Endodermal cell (in vitro differentiated cells): ENCODE data around the gene RAB34. TPM values are rescaled to one million over a fixed set of nuclear protein-coding genes. Genes with fewer than 3 reads are reported as not detected.

Experiments
- DNase-seq: peaks from one replicate; pipeline ENCODE4 v3.0.0-alpha.2; 2017
- H3K27ac ChIP-seq: 2 replicates; pipeline ENCODE4 v1.5.1; 2013; ENCODE audit warnings: mild to moderate bottlenecking, low read depth, low read length, moderate library complexity
- H3K27me3 ChIP-seq: 2 replicates; pipeline ENCODE4 v1.6.1; 2013; ENCODE audit warnings: mild to moderate bottlenecking, low read length, moderate library complexity; ENCODE audit not compliant: insufficient read depth, control insufficient read depth, poor library complexity, severe bottlenecking
- H3K36me3 ChIP-seq: 2 replicates; pipeline ENCODE4 v1.7.0; 2013; ENCODE audit warnings: mild to moderate bottlenecking, low read length, moderate library complexity; ENCODE audit not compliant: control insufficient read depth, insufficient read depth
- H3K4me1 ChIP-seq: one replicate; pipeline ENCODE4 v1.7.0; 2013; ENCODE audit warnings: low read length; ENCODE audit not compliant: control insufficient read depth, insufficient read depth
- H3K4me3 ChIP-seq: 2 replicates; pipeline ENCODE4 v1.5.1; 2013; ENCODE audit warnings: mild to moderate bottlenecking, low read length, moderate library complexity
- H3K9ac ChIP-seq: 2 replicates; pipeline ENCODE4 v1.6.1; 2013; ENCODE audit warnings: mild to moderate bottlenecking, low read length, moderate library complexity; ENCODE audit not compliant: poor library complexity, severe bottlenecking; ENCODE audit errors: extremely low read depth
- H3K9me3 ChIP-seq: 2 replicates; pipeline ENCODE4 v1.6.1; 2013; ENCODE audit warnings: mild to moderate bottlenecking, low read length, moderate library complexity; ENCODE audit not compliant: control insufficient read depth
- H3K27ac Mint-ChIP-seq: 2 replicates; pipeline ENCODE4 v1.8.0; 2020; ENCODE audit warnings: mixed read lengths
- H3K27me3 Mint-ChIP-seq: 2 replicates; pipeline ENCODE4 v1.8.0; 2021; ENCODE audit warnings: mild to moderate bottlenecking, mixed read lengths; ENCODE audit not compliant: insufficient read depth
- H3K36me3 Mint-ChIP-seq: 2 replicates; pipeline ENCODE4 v1.8.0; 2020; ENCODE audit warnings: low read depth, mixed read lengths
- H3K4me1 Mint-ChIP-seq: 2 replicates; pipeline ENCODE4 v1.8.0; 2020; ENCODE audit warnings: mixed read lengths
- H3K4me3 Mint-ChIP-seq: 2 replicates; pipeline ENCODE4 v1.8.0; 2020; ENCODE audit warnings: mild to moderate bottlenecking, moderate library complexity, mixed read lengths
- H3K9me3 Mint-ChIP-seq: 2 replicates; pipeline ENCODE4 v1.8.0; 2020; ENCODE audit warnings: mild to moderate bottlenecking, mixed read lengths
- WGBS, 2 experiments: methylation state at CpG; one replicate each; pipeline versions ENCODE4 v1.1.5 to v1.1.7; 2013; ENCODE audit warnings: missing lambda C conversion rate in 2 of 2, mixed read lengths in 1 of 2; ENCODE audit not compliant: insufficient coverage in 1 of 2, insufficient read length in 1 of 2; 5-methylcytosine and 5-hydroxymethylcytosine counted together
- total RNA-seq, 2 donors: library from RNA; stranded (reverse); fragmentation: NEBNext Ultra II Directional in 1 of 2; extraction: Animal tissue kit (Norgen Biotek cat#: 25700) in 1 of 2; gene quantifications; 2 replicates in 1 of 2; 3 replicates in 1 of 2; pipeline ENCODE4 v1.2.1, GENCODE V29; 2021
- TF ChIP-seq, protein P1 (sequence below): fragments of 200-600 bp; sonication (generic); conservative IDR thresholded peaks from 2 replicates; pipeline ENCODE4 v1.5.0; 2021; ENCODE audit warnings: antibody characterized with exemption, mild to moderate bottlenecking

Gene RAB34
- total RNA-seq, 2 donors from 2014 or later: 111 to 112 TPM

DNA sequence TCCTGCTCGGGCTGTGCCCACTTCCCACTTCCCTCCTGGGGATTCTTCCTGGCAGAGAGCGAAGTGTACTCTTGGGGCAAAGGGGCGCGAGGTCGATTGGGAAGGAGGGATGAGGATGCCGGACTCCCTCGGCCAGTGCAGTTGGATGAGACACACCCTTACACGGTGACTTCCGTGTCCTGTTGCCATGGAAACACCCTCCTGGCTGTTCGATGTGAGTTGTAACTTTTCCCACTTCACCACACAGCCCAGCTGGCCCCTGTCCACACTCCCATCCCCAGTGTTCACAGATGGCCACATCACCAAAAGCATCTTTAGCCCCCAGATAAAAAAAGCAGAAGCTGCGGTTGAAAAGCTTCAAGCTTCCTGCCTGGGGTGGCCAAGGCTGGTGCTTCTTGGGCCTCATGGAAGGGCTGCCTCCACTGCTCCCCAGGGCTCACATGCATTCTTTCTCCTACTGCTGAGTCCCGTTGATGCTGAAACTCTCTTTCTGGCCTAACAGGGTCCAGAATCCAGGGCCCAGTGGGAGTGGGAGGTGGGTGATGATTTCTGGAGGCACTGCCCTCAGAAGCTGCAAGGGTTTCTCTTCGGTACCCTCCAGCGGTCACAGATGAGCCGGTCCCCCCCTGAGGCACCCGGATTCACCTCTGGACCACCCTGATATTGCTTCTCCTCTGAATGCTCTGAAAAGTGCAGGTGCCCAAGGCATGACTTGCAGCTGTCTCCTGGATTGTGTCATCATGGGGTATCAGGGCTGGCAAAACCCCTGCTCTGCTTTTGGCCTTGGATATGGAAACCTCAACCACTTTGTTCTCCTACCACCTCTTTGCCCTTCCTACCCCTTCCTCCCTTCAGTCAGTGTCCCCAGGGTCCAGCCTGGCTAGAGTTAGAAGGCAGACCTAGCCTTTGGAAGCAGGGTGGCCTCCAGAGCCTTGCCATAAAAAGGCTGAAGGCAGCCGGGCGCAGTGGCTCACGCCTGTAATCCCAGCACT lies 24.0 kb upstream of the RAB34 start:
- H3K27ac ChIP-seq: no peak overlapping the region
- H3K27me3 Mint-ChIP-seq: no peaks in the 10 kb centered on the region
- no peak overlapping the region for H3K4me3 Mint-ChIP-seq

DNA sequence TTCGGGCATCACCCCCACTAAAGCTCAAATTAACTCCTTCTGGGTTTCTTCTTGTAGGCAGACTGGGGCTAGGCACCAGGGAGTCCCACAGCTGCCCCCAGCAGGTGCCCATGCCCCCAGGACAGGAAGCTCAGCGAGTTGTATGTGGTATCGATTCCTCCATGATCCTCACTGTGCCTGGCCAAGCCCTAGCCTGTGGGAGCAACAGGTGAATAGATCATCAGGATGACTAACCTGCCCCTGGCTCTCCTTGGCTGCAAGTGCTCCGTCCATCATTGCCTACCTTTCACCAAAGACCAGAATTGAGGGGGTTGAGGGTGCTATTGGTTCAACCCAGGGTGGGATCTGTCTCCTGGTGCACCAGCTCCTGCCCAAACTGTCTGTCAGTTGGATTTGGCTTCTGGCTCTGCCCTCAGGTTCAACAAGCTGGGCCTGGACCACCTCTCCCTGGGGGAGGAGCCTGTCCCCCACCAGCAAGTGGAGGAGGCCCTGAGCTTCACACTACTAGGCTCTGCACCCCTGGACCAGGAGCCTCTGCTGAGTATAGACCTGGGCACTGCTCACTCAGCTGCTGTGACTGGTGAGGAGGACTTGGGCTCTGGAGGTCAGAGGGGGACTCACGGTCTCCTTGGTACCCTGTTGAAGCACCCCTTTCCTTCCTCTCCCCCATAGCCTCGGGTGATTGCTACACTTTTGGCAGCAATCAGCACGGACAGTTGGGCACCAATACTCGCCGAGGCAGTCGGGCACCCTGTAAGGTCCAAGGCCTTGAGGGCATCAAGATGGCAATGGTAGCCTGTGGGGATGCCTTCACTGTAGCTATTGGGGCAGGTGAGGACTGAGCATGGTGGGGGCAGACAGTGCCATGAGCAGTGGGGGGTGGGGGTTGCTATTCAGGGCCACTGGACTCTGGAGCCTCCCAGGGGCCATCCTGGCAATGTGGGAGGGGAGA lies 23.0 kb upstream of the RAB34 start:
- Histone ChIP-seq H3K27me3 (no peaks in the 10 kb centered on the region), H3K9me3 (no peaks in the 10 kb centered on the region), H3K9ac (no peak overlapping the region), H3K4me1 (no peaks in the 10 kb centered on the region), H3K36me3 (peaks cover 6% of the 10 kb centered on the region), H3K4me3 (no peak overlapping the region), H3K27ac (no peak overlapping the region)
- WGBS, 2 experiments: 93 to 94% methylated on average over 9 to 10 of the region's 10 CpGs
- H3K27ac Mint-ChIP-seq: no peak overlapping the region
- H3K4me1 Mint-ChIP-seq: peaks cover 2% of the 10 kb centered on the region
- H3K4me3 Mint-ChIP-seq: no peak overlapping the region
- H3K36me3 Mint-ChIP-seq: peaks cover 25% of the 10 kb centered on the region
- TF ChIP-seq, protein P1, sequence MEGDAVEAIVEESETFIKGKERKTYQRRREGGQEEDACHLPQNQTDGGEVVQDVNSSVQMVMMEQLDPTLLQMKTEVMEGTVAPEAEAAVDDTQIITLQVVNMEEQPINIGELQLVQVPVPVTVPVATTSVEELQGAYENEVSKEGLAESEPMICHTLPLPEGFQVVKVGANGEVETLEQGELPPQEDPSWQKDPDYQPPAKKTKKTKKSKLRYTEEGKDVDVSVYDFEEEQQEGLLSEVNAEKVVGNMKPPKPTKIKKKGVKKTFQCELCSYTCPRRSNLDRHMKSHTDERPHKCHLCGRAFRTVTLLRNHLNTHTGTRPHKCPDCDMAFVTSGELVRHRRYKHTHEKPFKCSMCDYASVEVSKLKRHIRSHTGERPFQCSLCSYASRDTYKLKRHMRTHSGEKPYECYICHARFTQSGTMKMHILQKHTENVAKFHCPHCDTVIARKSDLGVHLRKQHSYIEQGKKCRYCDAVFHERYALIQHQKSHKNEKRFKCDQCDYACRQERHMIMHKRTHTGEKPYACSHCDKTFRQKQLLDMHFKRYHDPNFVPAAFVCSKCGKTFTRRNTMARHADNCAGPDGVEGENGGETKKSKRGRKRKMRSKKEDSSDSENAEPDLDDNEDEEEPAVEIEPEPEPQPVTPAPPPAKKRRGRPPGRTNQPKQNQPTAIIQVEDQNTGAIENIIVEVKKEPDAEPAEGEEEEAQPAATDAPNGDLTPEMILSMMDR: no peak
- no peaks in the 10 kb centered on the region for H3K27me3 Mint-ChIP-seq
- no peaks in the 10 kb centered on the region for H3K9me3 Mint-ChIP-seq
- no peak for DNase-seq

More for the DNA sequence above, 24.0 kb upstream of the RAB34 start:
- Mint-ChIP-seq H3K36me3 (peaks cover 28% of the 10 kb centered on the region), H3K27ac (no peak overlapping the region), H3K4me1 (peaks cover 9% of the 10 kb centered on the region), H3K9me3 (no peaks in the 10 kb centered on the region)
- H3K9me3 ChIP-seq: no peaks in the 10 kb centered on the region
- H3K9ac ChIP-seq: no peak overlapping the region
- no peak for DNase-seq
- H3K36me3 ChIP-seq: peaks cover 15% of the 10 kb centered on the region
- no peaks in the 10 kb centered on the region for H3K27me3 ChIP-seq
- TF ChIP-seq, protein P1: no peak
- WGBS, 2 experiments: 91 to 93% methylated on average over 13 to 19 of the region's 19 CpGs
- peaks cover 8% of the 10 kb centered on the region for H3K4me1 ChIP-seq
- no peak overlapping the region for H3K4me3 ChIP-seq

DNA sequence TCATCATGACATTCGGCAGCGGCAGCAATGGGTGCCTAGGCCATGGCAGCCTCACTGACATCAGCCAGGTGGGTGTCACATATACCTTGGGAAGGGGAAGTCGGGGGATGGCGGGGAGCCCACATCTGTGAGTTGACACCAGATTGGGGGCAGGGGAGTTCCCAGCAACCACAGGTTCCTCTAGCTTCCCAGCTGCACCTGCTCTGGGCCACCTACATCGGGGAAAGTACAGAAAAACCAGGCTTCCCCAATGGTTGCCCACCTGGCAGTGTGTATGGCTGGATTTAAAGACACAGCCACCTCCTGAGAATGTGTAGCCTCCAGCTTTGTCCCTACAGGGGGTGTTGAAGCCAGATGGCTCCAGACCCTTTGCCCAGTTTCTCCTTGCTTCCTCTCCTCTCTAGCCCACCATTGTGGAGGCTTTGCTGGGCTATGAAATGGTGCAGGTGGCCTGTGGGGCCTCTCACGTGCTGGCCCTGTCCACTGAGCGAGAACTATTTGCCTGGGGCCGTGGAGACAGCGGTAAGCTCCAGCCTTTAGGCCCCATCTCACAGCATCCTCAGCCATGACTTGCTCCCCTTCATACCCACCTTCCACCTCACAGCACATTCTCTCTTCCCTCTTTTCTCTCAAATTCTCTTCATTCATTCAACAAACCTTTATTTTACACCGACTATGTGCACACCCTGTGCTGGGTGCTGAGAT lies 21.2 kb upstream of the RAB34 start:
- TF ChIP-seq, protein P1: no peak
- H3K9me3 Mint-ChIP-seq: no peaks in the 10 kb centered on the region
- peaks cover 7% of the 10 kb centered on the region for H3K36me3 ChIP-seq
- H3K27ac ChIP-seq: no peak overlapping the region
- WGBS, 2 experiments: 92 to 96% methylated on average over 7 to 9 of the region's 10 CpGs
- no peak overlapping the region for H3K4me3 Mint-ChIP-seq
- H3K36me3 Mint-ChIP-seq: peaks cover 34% of the 10 kb centered on the region
- no peak for DNase-seq
- H3K4me3 ChIP-seq: no peak overlapping the region
- H3K27me3 Mint-ChIP-seq: no peaks in the 10 kb centered on the region
- peaks cover 2% of the 10 kb centered on the region for H3K4me1 Mint-ChIP-seq
- no peaks in the 10 kb centered on the region for H3K4me1 ChIP-seq
- H3K9ac ChIP-seq: no peak overlapping the region
- no peaks in the 10 kb centered on the region for H3K27me3 ChIP-seq
- no peaks in the 10 kb centered on the region for H3K9me3 ChIP-seq
- H3K27ac Mint-ChIP-seq: no peak overlapping the region
